Measurements from ENCODE around the gene CLCA2.

CLCA2 gene

GRCh38 chr1:86429835-86430234 is 5.9 kb downstream of the CLCA2 start:
- DNase-seq: no peak

- no peak for DNase-seq
These were observed 6.4 kb downstream of the CLCA2 start for GRCh38 chr1:86430376-86430775.

GRCh38 chr1:86434059-86434458 is 10.1 kb downstream of the CLCA2 start:
- DNase-seq: no peak

GRCh38 chr1:86435327-86435726 is 11.4 kb downstream of the CLCA2 start:
- no peak for DNase-seq

GRCh38 chr1:86436041-86436440 is 12.1 kb downstream of the CLCA2 start:
- DNase-seq: no peak

- DNase-seq: no peak
These were observed 17.6 kb downstream of the CLCA2 start for GRCh38 chr1:86441581-86441980.

- DNase-seq: no peak
These were observed 18.0 kb downstream of the CLCA2 start for GRCh38 chr1:86441997-86442396.

GRCh38 chr1:86445919-86446318 is 21.9 kb downstream of the CLCA2 start:
- DNase-seq: no peak

- DNase-seq: no peak
These were observed 23.3 kb downstream of the CLCA2 start for GRCh38 chr1:86447198-86447790.

GRCh38 chr1:86448670-86449069 is 24.7 kb downstream of the CLCA2 start:
- DNase-seq: no peak

- no peak for DNase-seq
These were observed 25.1 kb downstream of the CLCA2 start for GRCh38 chr1:86449103-86449502.

GRCh38 chr1:86450847-86451246 is 26.9 kb downstream of the CLCA2 start:
- DNase-seq: no peak

GRCh38 chr1:86453664-86454063 is 29.7 kb downstream of the CLCA2 start:
- DNase-seq: no peak

GRCh38 chr1:86455073-86455472 is 31.1 kb downstream of the CLCA2 start:
- DNase-seq: no peak

- DNase-seq: no peak
These were observed 37.0 kb downstream of the CLCA2 start for GRCh38 chr1:86460998-86461397.

GRCh38 chr1:86461482-86461881 is 37.5 kb downstream of the CLCA2 start:
- no peak for DNase-seq

- no peak for DNase-seq
These were observed 40.8 kb downstream of the CLCA2 start for GRCh38 chr1:86464819-86465218.

- no peak for DNase-seq
These were observed 42.3 kb downstream of the CLCA2 start for GRCh38 chr1:86466109-86466844.

GRCh38 chr1:86466986-86467385 is 43.0 kb downstream of the CLCA2 start:
- no peak for DNase-seq

GRCh38 chr1:86468501-86468977 is 44.6 kb downstream of the CLCA2 start, which contains the start of gene CLCA1:
TSS of gene CLCA1 (plus strand) at chr1:86468927. CDS start at chr1:86468972, 45 bp downstream.
- DNase-seq: no peak

- DNase-seq: no peak
These were observed 46.9 kb downstream of the CLCA2 start for GRCh38 chr1:86470859-86471258.

- DNase-seq: no peak
These were observed 47.3 kb downstream of the CLCA2 start for GRCh38 chr1:86471291-86471690.

- no peak for DNase-seq
These were observed 48.2 kb downstream of the CLCA2 start for GRCh38 chr1:86472152-86472551.

GRCh38 chr1:86472767-86473166 is 48.8 kb downstream of the CLCA2 start:
- no peak for DNase-seq

GRCh38 chr1:86477256-86477655 is 53.3 kb downstream of the CLCA2 start:
- DNase-seq: no peak
